ENCODE results near the gene KHNYN. TPM values are rescaled to one million over a fixed set of nuclear protein-coding genes. Genes with fewer than 3 reads are reported as not detected.

KHNYN gene
- total RNA-seq, 1 donor from 2014 or later: 43.8 TPM

DNA sequence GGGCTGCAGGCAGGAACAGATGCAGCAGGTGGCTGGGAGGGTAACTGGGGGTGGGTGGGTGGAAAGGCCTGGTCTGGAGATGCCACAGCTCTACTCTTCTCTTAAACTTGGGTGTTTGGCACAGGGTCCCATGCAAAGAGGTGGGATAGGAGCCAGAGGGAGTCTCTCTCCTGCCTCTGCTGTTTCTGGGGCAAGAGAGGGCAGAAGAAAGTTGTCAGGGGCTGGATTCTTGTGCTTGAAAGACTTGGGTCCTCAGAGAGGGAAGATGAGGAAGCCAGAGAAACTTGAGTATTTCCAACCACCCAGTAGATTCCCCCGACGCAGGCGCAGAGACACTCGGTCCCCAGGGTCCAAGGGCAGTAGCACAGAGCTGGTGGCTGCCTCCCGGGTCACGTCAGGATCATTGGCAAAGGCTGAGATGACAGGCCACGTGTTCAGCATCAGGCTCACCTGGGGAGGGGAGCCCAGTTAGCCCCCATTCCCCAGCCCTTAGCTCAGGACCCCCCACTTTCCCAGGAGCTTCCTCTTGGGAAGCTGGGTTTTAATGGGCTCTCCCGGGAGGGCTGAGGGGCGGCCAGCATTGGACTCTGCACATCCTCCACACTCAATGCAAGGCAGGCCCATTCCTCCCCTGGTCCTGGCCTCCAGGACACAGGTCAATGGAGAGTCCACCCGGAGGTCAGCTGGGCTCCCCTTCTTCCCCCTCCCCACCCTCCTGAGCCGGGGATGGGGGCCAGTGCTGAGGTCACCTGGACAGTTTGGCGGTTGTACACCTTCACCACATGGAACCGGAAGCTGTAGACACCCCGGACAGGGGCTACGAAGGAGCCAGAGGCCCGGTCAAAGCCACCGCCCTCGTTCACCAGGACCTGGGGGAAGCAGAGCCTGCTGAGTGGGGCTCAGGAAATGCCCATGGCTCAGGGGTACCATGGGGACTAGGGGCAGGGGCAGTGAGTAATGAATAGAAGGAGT, 1.9 kb upstream of the KHNYN start:
- Mint-ChIP-seq H3K27ac (ENCODE audit: unreplicated experiment) (no peak overlapping the region), H3K36me3 (ENCODE audit: low read depth, unreplicated experiment) (peaks cover 10% of the 10 kb centered on the region), H3K4me1 (ENCODE audit: unreplicated experiment) (peaks cover 19% of the 10 kb centered on the region), H3K4me3 (ENCODE audit: unreplicated experiment) (peak overlapping the region; percentile 25), H3K9me3 (ENCODE audit: unreplicated experiment) (no peaks in the 10 kb centered on the region), H3K27me3 (ENCODE audit: unreplicated experiment) (peaks cover 14% of the 10 kb centered on the region)
- no peak for DNase-seq (ENCODE audit: low spot score)
- TF ChIP-seq, protein P1, sequence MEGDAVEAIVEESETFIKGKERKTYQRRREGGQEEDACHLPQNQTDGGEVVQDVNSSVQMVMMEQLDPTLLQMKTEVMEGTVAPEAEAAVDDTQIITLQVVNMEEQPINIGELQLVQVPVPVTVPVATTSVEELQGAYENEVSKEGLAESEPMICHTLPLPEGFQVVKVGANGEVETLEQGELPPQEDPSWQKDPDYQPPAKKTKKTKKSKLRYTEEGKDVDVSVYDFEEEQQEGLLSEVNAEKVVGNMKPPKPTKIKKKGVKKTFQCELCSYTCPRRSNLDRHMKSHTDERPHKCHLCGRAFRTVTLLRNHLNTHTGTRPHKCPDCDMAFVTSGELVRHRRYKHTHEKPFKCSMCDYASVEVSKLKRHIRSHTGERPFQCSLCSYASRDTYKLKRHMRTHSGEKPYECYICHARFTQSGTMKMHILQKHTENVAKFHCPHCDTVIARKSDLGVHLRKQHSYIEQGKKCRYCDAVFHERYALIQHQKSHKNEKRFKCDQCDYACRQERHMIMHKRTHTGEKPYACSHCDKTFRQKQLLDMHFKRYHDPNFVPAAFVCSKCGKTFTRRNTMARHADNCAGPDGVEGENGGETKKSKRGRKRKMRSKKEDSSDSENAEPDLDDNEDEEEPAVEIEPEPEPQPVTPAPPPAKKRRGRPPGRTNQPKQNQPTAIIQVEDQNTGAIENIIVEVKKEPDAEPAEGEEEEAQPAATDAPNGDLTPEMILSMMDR (IDR thresholded peaks at IDR 0.05; ENCODE audit: unreplicated experiment): no peak

DNA sequence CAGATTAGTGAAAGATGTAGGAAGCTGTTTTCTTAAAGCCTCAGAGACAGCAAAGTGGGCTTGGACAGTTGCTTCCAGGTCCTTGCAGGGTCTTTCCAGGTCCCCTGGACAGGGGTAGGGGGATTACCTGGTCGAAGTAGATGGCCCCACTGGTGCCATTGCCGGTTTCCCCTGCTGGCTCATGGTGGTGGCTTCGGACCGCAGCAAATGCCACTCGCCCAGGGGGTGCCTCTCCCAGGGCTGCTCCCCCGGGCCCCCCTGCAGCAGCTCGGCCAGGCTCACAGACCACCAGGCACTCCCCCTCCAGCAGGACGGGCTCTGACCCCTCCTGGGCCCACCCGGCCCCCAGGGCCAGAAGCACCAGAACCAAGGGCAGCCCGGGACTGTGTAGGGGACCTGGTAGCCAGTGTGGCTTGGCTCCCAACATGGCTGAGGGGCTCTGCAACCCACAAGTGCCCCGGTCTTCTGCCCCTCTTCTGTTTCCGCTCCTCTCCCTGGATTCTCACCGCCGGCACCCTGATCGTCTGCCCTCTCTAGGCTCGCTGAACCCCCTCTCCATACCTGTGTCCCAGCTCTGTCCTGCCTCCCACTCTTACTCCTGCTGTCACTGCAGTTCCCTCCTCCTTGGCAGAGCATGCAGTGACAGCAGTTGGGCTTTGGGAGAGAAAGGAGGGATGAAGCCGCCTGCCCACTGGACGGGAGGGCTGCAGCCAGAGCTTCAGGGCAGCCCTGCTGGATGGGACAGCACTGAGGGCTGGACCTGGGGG, 943 bp upstream of the KHNYN start:
- Mint-ChIP-seq H3K27me3 (ENCODE audit: unreplicated experiment) (peaks cover 14% of the 10 kb centered on the region), H3K4me1 (ENCODE audit: unreplicated experiment) (peaks cover 19% of the 10 kb centered on the region), H3K4me3 (ENCODE audit: unreplicated experiment) (peak overlapping the region; percentile 25), H3K36me3 (ENCODE audit: low read depth, unreplicated experiment) (peaks cover 15% of the 10 kb centered on the region), H3K27ac (ENCODE audit: unreplicated experiment) (no peak overlapping the region), H3K9me3 (ENCODE audit: unreplicated experiment) (no peaks in the 10 kb centered on the region)
- DNase-seq (ENCODE audit: low spot score): no peak
- TF ChIP-seq, protein P1 (IDR thresholded peaks at IDR 0.05; ENCODE audit: unreplicated experiment): no peak

DNA sequence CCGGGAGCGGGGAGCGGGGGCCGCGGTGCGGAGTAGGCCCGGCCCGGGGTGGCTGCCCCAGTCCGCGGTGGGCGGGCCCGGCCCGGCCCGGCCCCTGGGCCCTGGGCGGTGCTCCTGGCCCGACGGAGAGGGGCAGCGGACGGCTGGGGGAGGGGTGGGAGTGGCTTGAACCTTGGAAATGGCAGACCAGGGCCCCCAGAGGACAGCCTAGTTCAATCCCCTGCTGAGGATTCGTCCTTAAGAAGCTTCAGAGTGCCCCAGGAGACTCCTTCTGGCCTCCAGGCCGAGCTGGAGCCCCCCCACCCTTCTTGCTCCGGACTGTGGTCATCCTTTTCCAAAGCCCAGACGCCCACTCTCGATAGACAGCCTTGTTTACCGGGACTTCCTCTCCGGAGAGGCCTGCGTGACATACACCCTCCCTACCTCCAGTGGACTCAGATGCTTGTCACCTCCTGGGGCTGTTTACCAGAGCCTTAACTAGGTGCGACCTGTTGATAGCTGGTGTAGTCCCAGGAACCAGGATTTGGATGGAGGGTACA, 458 bp downstream of the KHNYN start:
- Mint-ChIP-seq H3K27ac (ENCODE audit: unreplicated experiment) (peak overlapping the region; percentile 64), H3K27me3 (ENCODE audit: unreplicated experiment) (peaks cover 14% of the 10 kb centered on the region), H3K9me3 (ENCODE audit: unreplicated experiment) (no peaks in the 10 kb centered on the region), H3K36me3 (ENCODE audit: low read depth, unreplicated experiment) (peaks cover 19% of the 10 kb centered on the region), H3K4me3 (ENCODE audit: unreplicated experiment) (peak overlapping the region; percentile 91), H3K4me1 (ENCODE audit: unreplicated experiment) (peaks cover 17% of the 10 kb centered on the region)
- DNase-seq (ENCODE audit: low spot score): peak; percentile 64
- TF ChIP-seq, protein P1 (IDR thresholded peaks at IDR 0.05; ENCODE audit: unreplicated experiment): no peak

DNA sequence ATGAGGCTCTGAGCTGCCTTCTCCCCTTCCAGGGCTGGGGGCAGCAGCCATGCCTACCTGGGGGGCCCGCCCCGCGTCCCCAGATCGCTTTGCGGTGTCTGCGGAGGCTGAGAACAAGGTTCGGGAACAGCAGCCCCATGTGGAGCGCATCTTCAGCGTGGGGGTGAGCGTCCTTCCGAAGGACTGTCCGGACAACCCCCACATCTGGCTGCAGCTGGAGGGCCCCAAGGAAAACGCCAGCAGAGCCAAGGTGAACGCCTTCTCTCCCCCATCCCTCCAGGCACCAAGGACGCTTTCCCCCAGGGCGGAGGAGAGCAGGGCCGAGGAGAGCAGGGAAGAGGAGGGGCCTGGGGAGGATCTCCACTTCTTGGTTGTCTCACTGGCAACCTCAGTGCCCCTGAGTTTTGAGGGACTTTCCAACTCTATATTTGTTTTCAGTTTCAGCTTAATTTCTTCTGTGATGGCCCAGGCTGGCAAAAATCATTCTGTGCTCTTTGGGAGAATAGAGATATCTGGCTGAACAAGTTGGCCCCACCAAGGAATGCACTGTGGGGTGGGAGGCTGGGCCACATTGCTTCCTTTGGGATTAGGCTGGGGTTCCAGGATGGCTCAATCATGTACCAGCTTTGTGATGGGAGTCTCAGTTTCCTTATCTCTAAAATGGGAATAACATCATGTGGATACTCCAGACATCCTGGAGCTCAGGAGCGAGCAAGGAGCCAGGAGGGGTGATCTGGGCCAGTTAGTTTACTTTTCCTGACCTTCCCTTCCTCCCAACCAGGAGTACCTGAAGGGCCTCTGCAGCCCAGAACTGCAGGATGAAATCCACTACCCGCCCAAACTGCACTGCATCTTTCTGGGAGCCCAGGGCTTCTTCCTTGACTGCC, 1.2 kb downstream of the KHNYN start:
- H3K36me3 Mint-ChIP-seq (ENCODE audit: low read depth, unreplicated experiment): peaks cover 23% of the 10 kb centered on the region
- H3K4me1 Mint-ChIP-seq (ENCODE audit: unreplicated experiment): peaks cover 18% of the 10 kb centered on the region
- TF ChIP-seq, protein P1 (IDR thresholded peaks at IDR 0.05; ENCODE audit: unreplicated experiment): no peak
- H3K9me3 Mint-ChIP-seq (ENCODE audit: unreplicated experiment): no peaks in the 10 kb centered on the region
- peak overlapping the region; percentile 91 for H3K4me3 Mint-ChIP-seq (ENCODE audit: unreplicated experiment)
- DNase-seq (ENCODE audit: low spot score): no peak
- no peak overlapping the region for H3K27ac Mint-ChIP-seq (ENCODE audit: unreplicated experiment)
- peaks cover 14% of the 10 kb centered on the region for H3K27me3 Mint-ChIP-seq (ENCODE audit: unreplicated experiment)
